HepG2 (cell line): ENCODE results near the gene DEPDC5. TPM values are rescaled to one million over a fixed set of nuclear protein-coding genes. Genes with fewer than 3 reads are reported as not detected.

Source experiments
- CBX2 ChIP-seq, 2 experiments: fragments of 200-600 bp in 1 of 2; sonication (generic); formaldehyde crosslinking in 1 of 2; IDR thresholded peaks; 2 replicates each; pipeline versions ENCODE4 v1.7.0 to v1.8.1; 2018 to 2022; ENCODE audit warnings: low read depth in 2 of 2, low read length in 1 of 2, mild to moderate bottlenecking in 1 of 2, missing genetic modification reagents in 1 of 2
- MTA3 ChIP-seq: sonication (generic); formaldehyde crosslinking; IDR thresholded peaks from 2 replicates; pipeline ENCODE4 v1.4.0; 2020; ENCODE audit warnings: missing genetic modification reagents
- NRL ChIP-seq: sonication (generic); formaldehyde crosslinking; IDR thresholded peaks from 2 replicates; pipeline ENCODE4 v1.5.0; 2020; ENCODE audit warnings: missing genetic modification reagents, mild to moderate bottlenecking, moderate library complexity, borderline replicate concordance
- POLR2A ChIP-seq, 2 experiments: IDR thresholded peaks; 2 replicates each; pipeline ENCODE4 v1.6.1; 2011; ENCODE audit warnings: low read depth in 2 of 2, low read length in 2 of 2, mild to moderate bottlenecking in 1 of 2, moderate library complexity in 1 of 2; ENCODE audit not compliant: insufficient read depth in 1 of 2
- POLR2AphosphoS5 ChIP-seq: IDR thresholded peaks from 2 replicates; pipeline ENCODE4 v1.6.1; 2012; ENCODE audit warnings: low read depth, low read length
- TGIF2 ChIP-seq: IDR thresholded peaks from 2 replicates; pipeline ENCODE4 v1.6.1; 2016; ENCODE audit warnings: control low read depth, missing compliant biosample characterization
- ZC3H4 ChIP-seq: sonication (generic); formaldehyde crosslinking; IDR thresholded peaks from 2 replicates; pipeline ENCODE4 v1.4.0; 2020; ENCODE audit warnings: missing genetic modification reagents, borderline replicate concordance
- ZFP36 ChIP-seq: fragments of 150-350 bp; IDR thresholded peaks from 2 replicates; pipeline ENCODE4 v1.6.1; 2018; ENCODE audit warnings: borderline replicate concordance, low read length, low read depth; ENCODE audit not compliant: partially characterized antibody
- ZNF558 ChIP-seq: sonication (generic); formaldehyde crosslinking; IDR thresholded peaks from 2 replicates; pipeline ENCODE4 v1.9.0; 2022; ENCODE audit warnings: mild to moderate bottlenecking, missing genetic modification reagents, borderline replicate concordance
- ZNF644 ChIP-seq: IDR thresholded peaks from 2 replicates; pipeline ENCODE4 v1.6.1; 2016; ENCODE audit warnings: low read depth
- ZNF678 ChIP-seq: sonication (generic); formaldehyde crosslinking; IDR thresholded peaks from 2 replicates; pipeline ENCODE4 v1.4.0; 2020; ENCODE audit warnings: mild to moderate bottlenecking, missing genetic modification reagents
- ZNF713 ChIP-seq: sonication (generic); formaldehyde crosslinking; IDR thresholded peaks from 2 replicates; pipeline ENCODE4 v1.4.0; 2020; ENCODE audit warnings: mild to moderate bottlenecking, missing genetic modification reagents
- ZNF772 ChIP-seq: sonication (generic); formaldehyde crosslinking; IDR thresholded peaks from 2 replicates; pipeline ENCODE4 v1.5.0; 2020; ENCODE audit warnings: mild to moderate bottlenecking, missing genetic modification reagents
- ZNF800 ChIP-seq: sonication (generic); formaldehyde crosslinking; IDR thresholded peaks from 2 replicates; pipeline ENCODE4 v1.4.0; 2020; ENCODE audit warnings: missing genetic modification reagents
- ZNF891 ChIP-seq: sonication (generic); formaldehyde crosslinking; IDR thresholded peaks from 2 replicates; pipeline ENCODE4 v1.5.0; 2020; ENCODE audit warnings: mild to moderate bottlenecking, missing genetic modification reagents
- polyA plus RNA-seq, 8 experiments: library from polyadenylated mRNA; depleted of rRNA in 3 of 8; stranded (reverse) in 7 of 8; unstranded in 1 of 8; fragments of >200 nt; fragmentation: Illumina TruSeq in 4 of 8; extraction: Trizol in 4 of 8; gene quantifications; 2 replicates each; pipeline versions ENCODE4 v1.2.1 to v1.2.3, GENCODE V29; 2011 to 2016; ENCODE audit warnings: low read depth in 4 of 8, missing spikeins in 1 of 8, mixed read lengths in 1 of 8; ENCODE audit not compliant: insufficient read depth in 1 of 8
- total RNA-seq, 5 experiments: library from RNA; depleted of rRNA; stranded (reverse); fragments of >200 nt; fragmentation: Illumina TruSeq; extraction: Trizol; gene quantifications; 2 replicates each; pipeline ENCODE4 v1.2.3, GENCODE V29; 2016; ENCODE audit warnings: low read depth in 1 of 5
- TF ChIP-seq, protein P1 (sequence below): sonication (generic); formaldehyde crosslinking; conservative IDR thresholded peaks from 2 replicates; pipeline ENCODE4 v1.4.0; 2020; ENCODE audit warnings: mild to moderate bottlenecking, missing genetic modification reagents, moderate library complexity
- TF ChIP-seq, protein P2 (sequence below): sonication (generic); formaldehyde crosslinking; IDR thresholded peaks from 2 replicates; pipeline ENCODE4 v1.4.0; 2020; ENCODE audit warnings: missing genetic modification reagents; ENCODE audit errors: not compliant biosample characterization
- TF ChIP-seq, protein P3 (sequence below): sonication (generic); formaldehyde crosslinking; IDR thresholded peaks from 2 replicates; pipeline ENCODE4 v1.5.1; 2020; ENCODE audit warnings: mild to moderate bottlenecking, missing genetic modification reagents, borderline replicate concordance

Gene DEPDC5
- total and polyA plus RNA-seq, 2 of the 13 experiments (the other 11 are each of a cell fraction or from before 2014, with no cell fraction given): 9.8 to 12.4 TPM

- TF ChIP-seq POLR2A (IDR thresholded peaks at IDR 0.05; ENCODE audit: insufficient read depth in 1 of 2, low read depth in 2 of 2, low read length in 2 of 2): peak; percentile 87 to 89
- TF ChIP-seq ZNF800 (CRISPR knock-in tag): 0 out of 2 replicates have a peak, but pooled peaks have one; percentile 28
- TF ChIP-seq, protein P1, sequence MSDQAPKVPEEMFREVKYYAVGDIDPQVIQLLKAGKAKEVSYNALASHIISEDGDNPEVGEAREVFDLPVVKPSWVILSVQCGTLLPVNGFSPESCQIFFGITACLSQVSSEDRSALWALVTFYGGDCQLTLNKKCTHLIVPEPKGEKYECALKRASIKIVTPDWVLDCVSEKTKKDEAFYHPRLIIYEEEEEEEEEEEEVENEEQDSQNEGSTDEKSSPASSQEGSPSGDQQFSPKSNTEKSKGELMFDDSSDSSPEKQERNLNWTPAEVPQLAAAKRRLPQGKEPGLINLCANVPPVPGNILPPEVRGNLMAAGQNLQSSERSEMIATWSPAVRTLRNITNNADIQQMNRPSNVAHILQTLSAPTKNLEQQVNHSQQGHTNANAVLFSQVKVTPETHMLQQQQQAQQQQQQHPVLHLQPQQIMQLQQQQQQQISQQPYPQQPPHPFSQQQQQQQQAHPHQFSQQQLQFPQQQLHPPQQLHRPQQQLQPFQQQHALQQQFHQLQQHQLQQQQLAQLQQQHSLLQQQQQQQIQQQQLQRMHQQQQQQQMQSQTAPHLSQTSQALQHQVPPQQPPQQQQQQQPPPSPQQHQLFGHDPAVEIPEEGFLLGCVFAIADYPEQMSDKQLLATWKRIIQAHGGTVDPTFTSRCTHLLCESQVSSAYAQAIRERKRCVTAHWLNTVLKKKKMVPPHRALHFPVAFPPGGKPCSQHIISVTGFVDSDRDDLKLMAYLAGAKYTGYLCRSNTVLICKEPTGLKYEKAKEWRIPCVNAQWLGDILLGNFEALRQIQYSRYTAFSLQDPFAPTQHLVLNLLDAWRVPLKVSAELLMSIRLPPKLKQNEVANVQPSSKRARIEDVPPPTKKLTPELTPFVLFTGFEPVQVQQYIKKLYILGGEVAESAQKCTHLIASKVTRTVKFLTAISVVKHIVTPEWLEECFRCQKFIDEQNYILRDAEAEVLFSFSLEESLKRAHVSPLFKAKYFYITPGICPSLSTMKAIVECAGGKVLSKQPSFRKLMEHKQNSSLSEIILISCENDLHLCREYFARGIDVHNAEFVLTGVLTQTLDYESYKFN: peak; percentile 40
- no peak for TF ChIP-seq ZNF891
- no peak for TF ChIP-seq CBX2 (IDR thresholded peaks at IDR 0.05; ENCODE audit: low read depth, low read length)
- TF ChIP-seq CBX2 (CRISPR knock-in tag; IDR thresholded peaks at IDR 0.05; ENCODE audit: low read depth): no peak
- TF ChIP-seq ZNF678 (CRISPR knock-in tag): 0 out of 2 replicates have a peak, but pooled peaks have one; percentile 25
- TF ChIP-seq ZNF644 (CRISPR knock-in tag): no peak
- TF ChIP-seq, protein P2, sequence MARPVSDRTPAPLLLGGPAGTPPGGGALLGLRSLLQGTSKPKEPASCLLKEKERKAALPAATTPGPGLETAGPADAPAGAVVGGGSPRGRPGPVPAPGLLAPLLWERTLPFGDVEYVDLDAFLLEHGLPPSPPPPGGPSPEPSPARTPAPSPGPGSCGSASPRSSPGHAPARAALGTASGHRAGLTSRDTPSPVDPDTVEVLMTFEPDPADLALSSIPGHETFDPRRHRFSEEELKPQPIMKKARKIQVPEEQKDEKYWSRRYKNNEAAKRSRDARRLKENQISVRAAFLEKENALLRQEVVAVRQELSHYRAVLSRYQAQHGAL (CRISPR knock-in tag): no peak
- TF ChIP-seq TGIF2: peak; percentile 48; the same call in 1 of the 2 replicates
- peak; percentile 63; the same call in 1 of the 2 replicates for TF ChIP-seq ZNF558 (CRISPR knock-in tag)
- TF ChIP-seq POLR2AphosphoS5: peak; percentile 93
- no peak for TF ChIP-seq ZC3H4 (CRISPR knock-in tag)
- TF ChIP-seq, protein P3, sequence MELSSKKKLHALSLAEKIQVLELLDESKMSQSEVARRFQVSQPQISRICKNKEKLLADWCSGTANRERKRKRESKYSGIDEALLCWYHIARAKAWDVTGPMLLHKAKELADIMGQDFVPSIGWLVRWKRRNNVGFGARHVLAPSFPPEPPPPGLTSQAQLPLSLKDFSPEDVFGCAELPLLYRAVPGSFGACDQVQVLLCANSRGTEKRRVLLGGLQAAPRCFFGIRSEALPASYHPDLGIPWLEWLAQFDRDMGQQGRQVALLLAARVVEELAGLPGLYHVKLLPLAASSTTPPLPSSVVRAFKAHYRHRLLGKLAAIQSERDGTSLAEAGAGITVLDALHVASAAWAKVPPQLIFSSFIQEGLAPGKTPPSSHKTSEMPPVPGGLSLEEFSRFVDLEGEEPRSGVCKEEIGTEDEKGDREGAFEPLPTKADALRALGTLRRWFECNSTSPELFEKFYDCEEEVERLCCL: no peak
- TF ChIP-seq MTA3 (CRISPR knock-in tag): no peak
- no peak for TF ChIP-seq NRL
- TF ChIP-seq ZNF772 (CRISPR knock-in tag): peak; percentile 32
- TF ChIP-seq ZNF713 (CRISPR knock-in tag): peak; percentile 16; the same call in 1 of the 2 replicates
- peak; percentile 75 for TF ChIP-seq ZFP36
Measured at GRCh38 chr22:31753634-31754501, at the start of gene DEPDC5 (continued).
